ENCODE data around the gene AARSD1. TPM values are rescaled to one million over a fixed set of nuclear protein-coding genes. Genes with fewer than 3 reads are reported as not detected.
"Not testable (repeated sequence)": the region's sequence is repeated elsewhere in the genome, so short reads cannot be mapped to it uniquely, and the experiment has no call there.

Gene AARSD1
- total and polyA plus RNA-seq, 2 experiments from 2014 or later, result 25.7 to 74.4 TPM

DNA sequence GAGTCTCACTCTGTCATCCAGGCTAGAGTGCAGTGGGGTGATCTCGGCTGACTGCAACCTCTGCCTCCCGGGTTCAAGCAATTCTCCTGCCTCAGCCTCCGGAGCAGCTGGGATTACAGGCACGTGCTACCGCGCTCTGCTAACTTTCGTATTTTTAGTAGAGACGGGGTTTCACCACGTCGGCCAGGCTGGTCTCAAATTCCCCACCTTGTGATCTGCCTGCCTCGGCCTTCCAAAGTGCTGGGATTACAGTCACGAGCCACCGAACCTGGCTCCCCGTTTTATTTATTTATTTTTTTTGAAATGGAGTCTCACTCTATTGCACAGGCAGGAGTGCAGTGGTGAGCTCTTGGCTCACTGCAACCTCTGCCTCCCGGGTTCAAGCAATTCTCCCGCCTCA lies 11.4 kb upstream of the AARSD1 start:
- not testable (repeated sequence) for H3K4me3 Mint-ChIP-seq; H3K36me3 Mint-ChIP-seq (ENCODE audit: low read depth); H2AFZ ChIP-seq; H3K9me3 Mint-ChIP-seq; H3K27me3 ChIP-seq (ENCODE audit: insufficient read depth); H3K4me1 ChIP-seq (ENCODE audit: insufficient read depth); H4K20me1 ChIP-seq (replicated peaks; ENCODE audit: insufficient read depth); H3K27ac ChIP-seq (ENCODE audit: low read depth); H3K4me2 ChIP-seq; DNase-seq (ENCODE audit: low spot score); H3K27ac Mint-ChIP-seq; H3K79me2 ChIP-seq (replicated peaks; ENCODE audit: insufficient read depth); H3K36me3 ChIP-seq (ENCODE audit: insufficient read depth); H3K27me3 Mint-ChIP-seq (ENCODE audit: insufficient read depth, low read depth, poor library complexity); H3F3A ChIP-seq (replicated peaks; ENCODE audit: low read depth); ATAC-seq; H3K9me2 ChIP-seq (ENCODE audit: insufficient read depth); H3K4me1 Mint-ChIP-seq; H3K4me3 ChIP-seq

- H4K20me1 ChIP-seq (replicated peaks; ENCODE audit: insufficient read depth), result no peaks in the 10 kb centered on the region
- H3K27me3 ChIP-seq (ENCODE audit: insufficient read depth), result no peaks in the 10 kb centered on the region
- H3K4me2 ChIP-seq, result no peak overlapping the region
- H3K4me1 ChIP-seq (ENCODE audit: insufficient read depth), result peaks cover 10% of the 10 kb centered on the region; the same call in 1 of the 2 replicates
- Mint-ChIP-seq H3K4me3 (no peak overlapping the region), H3K9me3 (peaks cover 7% of the 10 kb centered on the region; the same call in 2 of the 3 replicates), H3K27ac (no peak overlapping the region), H3K36me3 (ENCODE audit: low read depth) (peaks cover 5% of the 10 kb centered on the region; the same call in 2 of the 3 replicates), H3K27me3 (ENCODE audit: insufficient read depth, low read depth, poor library complexity) (peaks cover 7% of the 10 kb centered on the region), H3K4me1 (peaks cover 7% of the 10 kb centered on the region; the same call in 2 of the 3 replicates)
- no peaks in the 10 kb centered on the region; the same call in 1 of the 2 replicates for H3K9me2 ChIP-seq (ENCODE audit: insufficient read depth)
- no peak overlapping the region for H3K27ac ChIP-seq (ENCODE audit: low read depth)
- no peak overlapping the region for H3K4me3 ChIP-seq
- ATAC-seq (no peak), DNase-seq (ENCODE audit: low spot score) (no peak)
- H3K79me2 ChIP-seq (replicated peaks; ENCODE audit: insufficient read depth), result no peaks in the 10 kb centered on the region
- H3K36me3 ChIP-seq (ENCODE audit: insufficient read depth), result no peaks in the 10 kb centered on the region
- H3F3A ChIP-seq (replicated peaks; ENCODE audit: low read depth), result peaks cover 9% of the 10 kb centered on the region; the same call in 1 of the 2 replicates
- TF ChIP-seq CTCF (conservative IDR thresholded peaks at IDR 0.05; ENCODE audit: low read depth in 2 of 2) (no peak), STAT1 (IDR thresholded peaks at IDR 0.05; ENCODE audit: unreplicated experiment) (no peak)
- H2AFZ ChIP-seq, result no peak overlapping the region
Observed at GRCh38 chr17:42975265-42975664, 11.0 kb upstream of the AARSD1 start.

DNA sequence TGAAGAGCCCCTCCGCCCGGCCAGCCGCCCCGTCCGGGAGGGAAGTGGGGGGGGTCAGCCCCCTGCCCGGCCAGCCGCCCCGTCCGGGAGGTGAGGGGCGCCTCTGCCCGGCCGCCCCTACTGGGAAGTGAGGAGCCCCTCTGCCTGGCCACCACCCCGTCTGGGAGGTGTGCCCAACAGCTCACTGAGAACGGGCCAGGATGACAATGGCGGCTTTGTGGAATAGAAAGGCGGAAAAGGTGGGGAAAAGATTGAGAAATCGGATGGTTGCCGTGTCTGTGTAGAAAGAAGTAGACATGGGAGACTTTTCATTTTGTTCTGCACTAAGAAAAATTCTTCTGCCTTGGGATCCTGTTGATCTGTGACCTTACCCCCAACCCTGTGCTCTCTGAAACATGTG lies 9.1 kb upstream of the AARSD1 start:
- H3K4me1 Mint-ChIP-seq; H3K9me2 ChIP-seq (ENCODE audit: insufficient read depth); H3K4me3 Mint-ChIP-seq; H3K79me2 ChIP-seq (replicated peaks; ENCODE audit: insufficient read depth); H3K9me3 Mint-ChIP-seq; H4K20me1 ChIP-seq (replicated peaks; ENCODE audit: insufficient read depth); DNase-seq (ENCODE audit: low spot score); H3K36me3 Mint-ChIP-seq (ENCODE audit: low read depth); ATAC-seq; H3K27me3 Mint-ChIP-seq (ENCODE audit: insufficient read depth, low read depth, poor library complexity); H2AFZ ChIP-seq; H3F3A ChIP-seq (replicated peaks; ENCODE audit: low read depth); H3K27ac ChIP-seq (ENCODE audit: low read depth); H3K4me3 ChIP-seq; H3K36me3 ChIP-seq (ENCODE audit: insufficient read depth); H3K27ac Mint-ChIP-seq; H3K4me2 ChIP-seq; H3K4me1 ChIP-seq (ENCODE audit: insufficient read depth); H3K27me3 ChIP-seq (ENCODE audit: insufficient read depth): not testable (repeated sequence)

DNA sequence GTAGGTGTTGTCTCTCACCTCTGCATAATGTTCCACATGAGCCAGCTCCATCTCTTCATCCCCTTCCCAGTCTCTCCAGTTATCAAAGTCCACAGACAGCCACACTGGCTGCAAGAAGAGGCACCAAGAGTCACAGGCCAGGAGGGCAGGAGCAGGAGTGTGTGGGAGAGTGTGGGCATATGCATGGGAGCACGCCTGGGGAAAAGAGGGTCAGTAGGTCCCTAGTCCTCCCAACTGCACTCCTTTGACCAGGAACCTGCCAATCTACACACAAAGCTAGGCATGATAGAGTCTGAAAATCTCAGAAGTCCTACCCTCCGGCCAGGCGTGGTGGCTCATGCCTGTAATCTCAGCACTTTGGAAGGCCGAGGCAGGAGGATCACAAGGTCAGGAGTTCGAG lies 7.3 kb upstream of the AARSD1 start:
- Histone ChIP-seq H3F3A (replicated peaks; ENCODE audit: low read depth) (no peaks in the 10 kb centered on the region), H4K20me1 (replicated peaks; ENCODE audit: insufficient read depth) (no peaks in the 10 kb centered on the region), H3K79me2 (replicated peaks; ENCODE audit: insufficient read depth) (no peaks in the 10 kb centered on the region), H3K4me3 (no peak overlapping the region), H3K9me2 (ENCODE audit: insufficient read depth) (no peaks in the 10 kb centered on the region; the same call in 1 of the 2 replicates), H3K27me3 (ENCODE audit: insufficient read depth) (no peaks in the 10 kb centered on the region), H3K4me1 (ENCODE audit: insufficient read depth) (no peaks in the 10 kb centered on the region), H3K36me3 (ENCODE audit: insufficient read depth) (no peaks in the 10 kb centered on the region), H3K4me2 (no peak overlapping the region), H3K27ac (ENCODE audit: low read depth) (no peak overlapping the region), H2AFZ (no peak overlapping the region)
- Mint-ChIP-seq H3K4me3 (no peak overlapping the region), H3K36me3 (ENCODE audit: low read depth) (peaks cover 5% of the 10 kb centered on the region; the same call in 2 of the 3 replicates), H3K9me3 (peaks cover 7% of the 10 kb centered on the region; the same call in 2 of the 3 replicates), H3K27ac (no peak overlapping the region), H3K27me3 (ENCODE audit: insufficient read depth, low read depth, poor library complexity) (no peaks in the 10 kb centered on the region), H3K4me1 (no peaks in the 10 kb centered on the region)
- ATAC-seq (no peak), DNase-seq (ENCODE audit: low spot score) (no peak)
- TF ChIP-seq REST (IDR thresholded peaks at IDR 0.05; ENCODE audit: unreplicated experiment), result no peak
- no peak for TF ChIP-seq JUNB (IDR thresholded peaks at IDR 0.05; ENCODE audit: unreplicated experiment)

All from GM23338 (cell line).